IMR-90 (cell line): Measurements from ENCODE around the gene KCNK4. TPM values are rescaled to one million over a fixed set of nuclear protein-coding genes. Genes with fewer than 3 reads are reported as not detected.

Experiments used
- ATAC-seq: fragments of 200-7000 bp; cut with Tn5 transposase; 2 replicates; pipeline ENCODE4 v1.9.1; 2020; ENCODE audit warnings: low read depth, mild to moderate bottlenecking, moderate library complexity
- BruUV-seq: library from RNA; stranded (reverse); fragments of 400-500 nt; replicated peaks from 2 replicates; lab custom pipeline; 2021; lab: Mats Ljungman, UMichigan
- CTCF ChIA-PET: fragments of 300-600 bp; formaldehyde crosslinking; extraction: SDS; loops from one replicate; lab custom pipeline; 2021; ENCODE audit warnings: antibody characterized with exemption; lab: Yijun Ruan, JAX
- POLR2A ChIA-PET: fragments of 300-600 bp; sonication (Branson Sonifier 250); formaldehyde crosslinking; loops from one replicate; lab custom pipeline; 2022; ENCODE audit warnings: antibody characterized with exemption; ENCODE audit not compliant: unreplicated experiment; lab: Charles Lee
- DNase-seq: peaks from one replicate; pipeline ENCODE4 v3.0.0; 2013
- H2AFZ ChIP-seq: replicated peaks from 2 replicates; pipeline ENCODE3; 2013; ENCODE audit warnings: low read length, mild to moderate bottlenecking; ENCODE audit not compliant: poor library complexity
- H2AK5ac ChIP-seq: 2 replicates; pipeline ENCODE4 v1.6.1; 2013; ENCODE audit warnings: low read depth, low read length, inconsistent platforms
- H2AK9ac ChIP-seq: replicated peaks from 2 replicates; pipeline ENCODE3; 2013; ENCODE audit warnings: mild to moderate bottlenecking, low read depth, low read length, moderate library complexity; ENCODE audit not compliant: poor library complexity
- H2BK120ac ChIP-seq: 2 replicates; pipeline ENCODE4 v1.6.1; 2013; ENCODE audit warnings: low read depth, low read length, inconsistent platforms
- H2BK15ac ChIP-seq: 3 replicates; pipeline ENCODE4 v1.6.1; 2013; ENCODE audit warnings: low read depth, low read length, inconsistent platforms
- H2BK20ac ChIP-seq: 2 replicates; pipeline ENCODE4 v1.6.1; 2013; ENCODE audit warnings: low read depth, mild to moderate bottlenecking, inconsistent platforms, low read length, moderate library complexity
- H2BK5ac ChIP-seq: 2 replicates; pipeline ENCODE4 v1.6.1; 2013; ENCODE audit warnings: mild to moderate bottlenecking, low read depth, low read length, inconsistent platforms; ENCODE audit not compliant: poor library complexity, severe bottlenecking
- H3K14ac ChIP-seq: replicated peaks from 2 replicates; pipeline ENCODE4 v1.6.1; 2013; ENCODE audit warnings: low read depth, low read length, inconsistent platforms
- H3K18ac ChIP-seq: 2 replicates; pipeline ENCODE4 v1.6.1; 2013; ENCODE audit warnings: low read depth, low read length, control low read depth
- H3K23ac ChIP-seq: 2 replicates; pipeline ENCODE4 v1.6.1; 2013; ENCODE audit warnings: low read depth, low read length, inconsistent platforms
- H3K27ac ChIP-seq: 2 replicates; pipeline ENCODE4 v1.5.1; 2013; ENCODE audit warnings: mild to moderate bottlenecking, control low read depth, low read length; ENCODE audit not compliant: insufficient read depth
- H3K27me3 ChIP-seq: 2 replicates; pipeline ENCODE4 v1.6.1; 2013; ENCODE audit warnings: low read length; ENCODE audit not compliant: control insufficient read depth, insufficient read depth
- H3K36me3 ChIP-seq: 2 replicates; pipeline ENCODE4 v1.6.1; 2013; ENCODE audit warnings: low read length, mixed read lengths; ENCODE audit not compliant: control insufficient read depth, insufficient read depth
- H3K4ac ChIP-seq: 2 replicates; pipeline ENCODE4 v1.6.1; 2013; ENCODE audit warnings: low read depth, low read length, inconsistent platforms
- H3K4me1 ChIP-seq: 2 replicates; pipeline ENCODE4 v1.6.1; 2013; ENCODE audit warnings: low read length, mixed read lengths; ENCODE audit not compliant: control insufficient read depth, insufficient read depth
- H3K4me2 ChIP-seq: 2 replicates; pipeline ENCODE4 v1.6.1; 2013; ENCODE audit warnings: low read depth, mild to moderate bottlenecking, control low read depth, low read length, moderate library complexity
- H3K4me3 ChIP-seq: 2 replicates; pipeline ENCODE4 v1.5.1; 2013; ENCODE audit warnings: low read depth, mild to moderate bottlenecking, control low read depth, low read length, moderate library complexity; ENCODE audit not compliant: insufficient read depth
- H3K56ac ChIP-seq: 2 replicates; pipeline ENCODE4 v1.6.1; 2013; ENCODE audit warnings: low read length, inconsistent platforms; ENCODE audit not compliant: insufficient read depth; ENCODE audit errors: extremely low read depth
- H3K79me1 ChIP-seq, 2 experiments: 2 replicates each; pipeline ENCODE4 v1.6.1; 2013; ENCODE audit warnings: low read length in 2 of 2, inconsistent platforms in 1 of 2, low read depth in 1 of 2
- H3K9ac ChIP-seq: 2 replicates; pipeline ENCODE4 v1.6.1; 2013; ENCODE audit warnings: low read depth, low read length, control low read depth
- H3K9me1 ChIP-seq: 2 replicates; pipeline ENCODE4 v1.6.1; 2013; ENCODE audit warnings: low read length, inconsistent platforms; ENCODE audit not compliant: insufficient read depth
- H3K9me3 ChIP-seq: 2 replicates; pipeline ENCODE4 v1.6.1; 2013; ENCODE audit warnings: low read length; ENCODE audit not compliant: control insufficient read depth, insufficient read depth
- H4K20me1 ChIP-seq: 2 replicates; pipeline ENCODE4 v1.6.1; 2013; ENCODE audit warnings: low read length, inconsistent platforms; ENCODE audit not compliant: insufficient read depth
- H4K5ac ChIP-seq: 2 replicates; pipeline ENCODE4 v1.6.1; 2013; ENCODE audit warnings: mild to moderate bottlenecking, low read depth, low read length, control low read depth
- H4K8ac ChIP-seq, 2 experiments: 2 replicates each; pipeline ENCODE4 v1.6.1; 2013; ENCODE audit warnings: low read depth in 2 of 2, low read length in 2 of 2, control low read depth in 1 of 2, inconsistent platforms in 1 of 2
- H4K91ac ChIP-seq: 2 replicates; pipeline ENCODE4 v1.6.1; 2013; ENCODE audit warnings: low read depth, low read length, inconsistent platforms; ENCODE audit not compliant: insufficient read depth
- CEBPB ChIP-seq: IDR thresholded peaks from 2 replicates; pipeline ENCODE4 v1.6.1; 2012; ENCODE audit warnings: low read depth, low read length, improper control_type of control experiment
- MAFK ChIP-seq: IDR thresholded peaks from 2 replicates; pipeline ENCODE4 v1.6.1; 2012; ENCODE audit warnings: low read depth, low read length, improper control_type of control experiment
- MAZ ChIP-seq: IDR thresholded peaks from 2 replicates; pipeline ENCODE4 v1.6.1; 2012; ENCODE audit warnings: low read depth, mild to moderate bottlenecking, low read length, improper control_type of control experiment, moderate library complexity, borderline replicate concordance
- MXI1 ChIP-seq: IDR thresholded peaks from 2 replicates; pipeline ENCODE4 v1.6.1; 2012; ENCODE audit warnings: low read depth, mild to moderate bottlenecking, low read length, moderate library complexity, borderline replicate concordance
- RFX5 ChIP-seq: IDR thresholded peaks from 2 replicates; pipeline ENCODE4 v1.8.0; 2012; ENCODE audit warnings: low read depth, mild to moderate bottlenecking, low read length, moderate library complexity
- SMC3 ChIP-seq: fragments of 150-350 bp; IDR thresholded peaks from 2 replicates; pipeline ENCODE4 v1.6.1; 2016; ENCODE audit warnings: low read depth, mild to moderate bottlenecking, antibody characterized with exemption, low read length, moderate library complexity
- WGBS, 2 experiments: methylation state at CpG; one replicate each; pipeline versions ENCODE4 v1.1.5 to v1.1.7; 2013; ENCODE audit warnings: missing lambda C conversion rate in 2 of 2; ENCODE audit not compliant: insufficient read length in 1 of 2; ENCODE audit errors: extremely low coverage in 2 of 2; 5-methylcytosine and 5-hydroxymethylcytosine counted together
- dilution Hi-C: fragments of 300-500 bp; cut with HindIII; formaldehyde crosslinking; loops from one replicate; pipeline ENCODE4 v1.14.3; 2018; ENCODE audit warnings: low sequenced_read_pairs; ENCODE audit not compliant: unreplicated experiment
- in situ Hi-C: fragments of 300-500 bp; cut with MboI; formaldehyde crosslinking; loops from 3 replicates; pipeline ENCODE4 v1.14.3; 2019; ENCODE audit warnings: low sequenced_read_pairs, inconsistent platforms, mixed read lengths
- intact Hi-C: fragments of 100-400 bp; cut with micrococcal nuclease; formaldehyde crosslinking; loops from 2 replicates; pipeline ENCODE4 v1.10.0; 2022
- polyA plus RNA-seq, 3 experiments: library from polyadenylated mRNA; depleted of rRNA; stranded (reverse); fragments of >200 nt; gene quantifications; 2 replicates each; pipeline ENCODE4 v1.2.3, GENCODE V29; 2012; ENCODE audit warnings: low replicate concordance in 1 of 3
- total RNA-seq: library from RNA; depleted of rRNA; stranded (reverse); fragments of >200 nt; gene quantifications from 2 replicates; pipeline ENCODE4 v1.2.3, GENCODE V29; 2012

KCNK4 gene
- total and polyA plus RNA-seq, 2 of the 4 experiments (the other 2 are of a cell fraction) = not detected

DNA sequence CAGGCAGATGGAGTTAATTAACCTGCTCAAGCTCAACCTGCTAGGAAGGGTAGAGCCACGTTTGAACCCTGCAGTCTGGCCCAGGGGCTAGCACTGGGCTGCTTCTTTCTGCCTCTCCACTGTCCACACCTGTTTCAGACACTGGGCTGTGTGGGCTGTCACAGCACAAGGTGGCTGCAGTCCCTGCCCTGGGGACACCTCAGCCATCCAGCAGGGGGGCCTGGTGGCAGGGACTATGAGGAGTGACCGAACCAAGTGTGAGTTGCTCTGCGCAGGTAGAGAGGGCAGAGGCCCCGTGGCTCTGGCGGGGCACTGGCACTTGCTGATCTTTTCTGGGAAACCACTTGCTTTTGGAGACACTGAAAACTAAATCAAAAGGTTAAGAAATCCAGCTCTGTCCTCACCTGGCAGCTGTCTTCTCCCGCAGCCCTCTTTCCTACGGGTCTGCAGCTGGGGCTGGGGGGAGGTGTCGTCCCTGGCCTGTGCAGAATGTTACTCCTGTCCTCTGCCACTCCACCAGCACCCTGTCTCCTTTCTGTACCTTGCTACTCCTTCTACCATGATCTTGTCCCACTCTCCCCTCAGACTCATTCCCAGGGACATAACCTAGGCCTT is 12.4 kb upstream of the KCNK4 start:
- no peak overlapping the region for H3K23ac ChIP-seq
- 92% methylated on average over 5 of the region's 8 CpGs; no CpG with 5 or more reads in 1 of the 2 experiments for WGBS, 2 experiments
- no peak overlapping the region for H3K4me3 ChIP-seq
- no TSS peak for BruUV-seq
- no peak overlapping the region for H4K91ac ChIP-seq
- DNase-seq (no peak), ATAC-seq (no peak)
- H3K79me1 ChIP-seq = peaks cover 5 to 18% of the 10 kb centered on the region in 2 experiments
- ChIA-PET CTCF (no interaction called here), POLR2A (no interaction called here)
- no peak overlapping the region for H3K4me2 ChIP-seq
- H3K4me1 ChIP-seq = peaks cover 2% of the 10 kb centered on the region; the same call in 1 of the 2 replicates
- in situ Hi-C loops (no loop called here), intact Hi-C loops (no loop called here), dilution Hi-C loops (no loop called here)
- H3K27me3 ChIP-seq = no peaks in the 10 kb centered on the region
- no peak overlapping the region for H2AK9ac ChIP-seq
- H2BK120ac ChIP-seq = no peak overlapping the region
- TF ChIP-seq CEBPB = no peak
- no peak for TF ChIP-seq RFX5
- TF ChIP-seq MXI1 = no peak
- TF ChIP-seq MAFK = no peak
- no peak for TF ChIP-seq MAZ
- TF ChIP-seq SMC3 = no peak
- H3K14ac ChIP-seq = no peak overlapping the region
- no peak overlapping the region for H3K27ac ChIP-seq
- peaks cover 5% of the 10 kb centered on the region; the same call in 1 of the 2 replicates for H3K9me1 ChIP-seq
- H3K36me3 ChIP-seq = peaks cover 35% of the 10 kb centered on the region
- H3K4ac ChIP-seq = no peak overlapping the region
- no peak overlapping the region for H3K56ac ChIP-seq
- no peak overlapping the region for H3K9ac ChIP-seq
- H2BK15ac ChIP-seq = no peak overlapping the region
- no peak overlapping the region for H2AK5ac ChIP-seq
- no peak overlapping the region for H3K18ac ChIP-seq
- H2BK20ac ChIP-seq = no peak overlapping the region
- H4K20me1 ChIP-seq = no peaks in the 10 kb centered on the region
- no peak overlapping the region for H2AFZ ChIP-seq
- no peak overlapping the region for H4K5ac ChIP-seq
- no peaks in the 10 kb centered on the region for H3K9me3 ChIP-seq
- H2BK5ac ChIP-seq = no peak overlapping the region
- no peak overlapping the region for H4K8ac ChIP-seq
